Left lung (tissue), 10 donors: ENCODE results near the gene SLC6A9. TPM values are rescaled to one million over a fixed set of nuclear protein-coding genes. Genes with fewer than 3 reads are reported as not detected.

ENCODE experiments used
- ATAC-seq: fragments of 200-7000 bp; cut with Tn5 transposase; one replicate; pipeline ENCODE4 v1.9.1; 2020; ENCODE audit warnings: moderate library complexity
- DNase-seq, 4 donors: peaks; one replicate each; pipeline ENCODE4 v3.0.0-alpha.2; 2013 to 2020
- H3K27ac ChIP-seq, 2 donors: fragments of 200-600 bp; sonication (generic) in 1 of 2; one replicate each; pipeline versions ENCODE4 v1.5.0 to v1.8.0; 2020 to 2021
- H3K27me3 ChIP-seq, 2 donors: fragments of 200-600 bp; sonication (generic) in 1 of 2; one replicate each; pipeline versions ENCODE4 v1.5.0 to v1.8.0; 2020 to 2021
- H3K36me3 ChIP-seq, 2 donors: fragments of 200-600 bp; sonication (generic) in 1 of 2; one replicate each; pipeline versions ENCODE4 v1.5.0 to v1.8.0; 2020 to 2021
- H3K4me1 ChIP-seq, 2 donors: fragments of 200-600 bp; one replicate each; pipeline ENCODE4 v1.8.0; 2021
- H3K4me3 ChIP-seq, 2 donors: fragments of 200-600 bp; sonication (generic) in 1 of 2; one replicate each; pipeline versions ENCODE4 v1.5.0 to v1.8.0; 2020 to 2021; ENCODE audit warnings: mild to moderate bottlenecking in 1 of 2
- H3K9me3 ChIP-seq, 2 donors: fragments of 200-600 bp; sonication (generic) in 1 of 2; one replicate each; pipeline versions ENCODE4 v1.5.0 to v1.8.0; 2020 to 2021
- CTCF ChIP-seq, 2 donors: fragments of 200-600 bp; sonication (generic) in 1 of 2; IDR thresholded peaks; one replicate each; pipeline versions ENCODE4 v1.5.0 to v1.8.0; 2021; ENCODE audit warnings: antibody characterized with exemption in 2 of 2
- intact Hi-C, 2 donors: fragments of 100-400 bp; cut with DNase I; formaldehyde crosslinking; loops; one replicate each; pipeline versions ENCODE4 v1.11.2 to v1.14.2; 2022
- polyA plus RNA-seq, 6 donors: library from polyadenylated mRNA; unstranded; fragments of 120-200 nt; gene quantifications; one replicate each; pipeline ENCODE4 v1.2.1, GENCODE V29; 2013; ENCODE audit not compliant: insufficient read length in 6 of 6
- total RNA-seq, 2 donors: library from RNA; stranded (reverse); fragmentation: NEBNext Ultra II Directional; extraction: Animal tissue kit (Norgen Biotek cat#: 25700); gene quantifications; one replicate each; pipeline ENCODE4 v1.2.1, GENCODE V29; 2021
- donor health status: DM: no; HTN: yes; CAD: no.
- donor health status: DM: no; HTN: no; CAD: no.

Gene SLC6A9
- total and polyA plus RNA-seq, 8 donors: 10.9 to 28.5 (median 14.6) TPM

- H3K4me3 ChIP-seq: no peak overlapping the region
- ATAC-seq (no peak), DNase-seq (no peak)
- peaks cover 0 to 60% of the 10 kb centered on the region in 2 donors for H3K4me1 ChIP-seq
- intact Hi-C loops: no loop called here
- no peak overlapping the region for H3K27ac ChIP-seq
- no peak for TF ChIP-seq CTCF (IDR thresholded peaks at IDR 0.05)
- no peaks in the 10 kb centered on the region for H3K36me3 ChIP-seq
- H3K9me3 ChIP-seq: no peaks in the 10 kb centered on the region
- no peaks in the 10 kb centered on the region for H3K27me3 ChIP-seq
Observed at GRCh38 chr1:44071461-44071860, 40.2 kb upstream of the SLC6A9 start.

GRCh38 chr1:44068442-44068921 is 37.2 kb upstream of the SLC6A9 start:
- Histone ChIP-seq H3K9me3 (no peaks in the 10 kb centered on the region), H3K36me3 (no peaks in the 10 kb centered on the region), H3K27me3 (no peaks in the 10 kb centered on the region), H3K4me3 (no peak overlapping the region), H3K4me1 (peaks cover 0 to 54% of the 10 kb centered on the region in 2 donors), H3K27ac (peak overlapping the region in 1 of 2 donors; percentile 81)
- intact Hi-C loops: no loop called here
- no peak for TF ChIP-seq CTCF (IDR thresholded peaks at IDR 0.05)
- peak; percentile 61 for ATAC-seq
- no peak for DNase-seq

- H3K27me3 ChIP-seq: no peaks in the 10 kb centered on the region
- peak overlapping the region in 1 of 2 donors; percentile 81 for H3K27ac ChIP-seq
- intact Hi-C loops: no loop called here
- ATAC-seq (peak; percentile 49), DNase-seq (no peak)
- H3K9me3 ChIP-seq: no peaks in the 10 kb centered on the region
- H3K36me3 ChIP-seq: no peaks in the 10 kb centered on the region
- TF ChIP-seq CTCF (IDR thresholded peaks at IDR 0.05): no peak
- H3K4me3 ChIP-seq: no peak overlapping the region
- H3K4me1 ChIP-seq: peaks cover 0 to 44% of the 10 kb centered on the region in 2 donors
Observed at GRCh38 chr1:44067266-44068250, 36.3 kb upstream of the SLC6A9 start.

DNA sequence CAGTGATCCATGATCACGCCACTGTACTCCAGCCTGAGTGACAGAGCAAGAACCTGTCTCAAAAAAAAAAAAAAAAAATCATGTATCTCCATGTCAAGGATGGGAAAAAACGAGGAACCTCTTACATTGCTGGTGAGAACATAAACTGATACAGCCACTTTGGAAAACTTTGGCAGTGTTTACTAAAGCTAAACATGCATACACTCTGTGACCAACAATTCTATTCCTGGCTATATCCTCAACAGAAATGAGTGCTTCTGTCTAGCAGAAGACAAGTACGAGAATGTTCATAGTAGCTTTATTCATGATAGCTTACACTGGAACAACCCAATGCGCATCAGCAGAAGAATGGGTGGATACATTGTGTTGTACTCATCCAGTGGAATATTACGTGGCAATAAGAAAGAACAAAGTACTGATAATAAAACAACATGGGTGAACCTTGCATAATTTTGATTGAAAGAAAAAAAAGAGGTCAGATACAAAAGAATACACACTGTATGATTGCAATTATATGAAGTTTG is 31.5 kb upstream of the SLC6A9 start:
- Histone ChIP-seq H3K36me3 (no peaks in the 10 kb centered on the region), H3K4me3 (no peak overlapping the region), H3K27me3 (no peaks in the 10 kb centered on the region), H3K27ac (no peak overlapping the region), H3K4me1 (peaks cover 0 to 7% of the 10 kb centered on the region in 2 donors), H3K9me3 (no peaks in the 10 kb centered on the region)
- no peak for TF ChIP-seq CTCF (IDR thresholded peaks at IDR 0.05)
- intact Hi-C loops: no loop called here
- no peak for DNase-seq
- ATAC-seq: no peak

DNA sequence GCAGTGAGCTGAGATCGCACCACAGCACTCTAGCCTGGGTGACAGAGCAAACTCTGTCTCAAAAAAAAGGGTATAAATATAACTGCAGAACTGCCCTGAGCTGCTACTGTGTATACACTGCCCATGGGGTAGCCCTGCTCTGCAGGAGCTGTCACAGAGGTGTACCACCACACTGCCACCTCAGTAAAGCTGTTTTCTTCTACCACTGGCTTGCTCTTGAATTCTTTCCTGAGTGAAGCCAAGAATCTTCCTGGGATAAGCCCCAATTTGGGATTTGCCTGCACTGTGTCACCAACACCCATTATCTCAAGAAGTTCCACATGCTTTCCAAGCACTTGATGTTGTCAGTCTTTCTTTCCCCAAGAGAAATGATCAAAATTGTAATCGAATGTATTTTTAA is 30.6 kb upstream of the SLC6A9 start:
- Histone ChIP-seq H3K4me3 (no peak overlapping the region), H3K27me3 (no peaks in the 10 kb centered on the region), H3K36me3 (no peaks in the 10 kb centered on the region), H3K4me1 (no peaks in the 10 kb centered on the region), H3K27ac (no peak overlapping the region), H3K9me3 (no peaks in the 10 kb centered on the region)
- DNase-seq (no peak), ATAC-seq (no peak)
- intact Hi-C loops: no loop called here
- no peak for TF ChIP-seq CTCF (IDR thresholded peaks at IDR 0.05)
